DOHH2 (cell line): ENCODE measurements around the gene GXYLT2.

Source experiments
- H3F3A ChIP-seq: fragments of 200-600 bp; sonication (generic), shearing (Covaris generic); 2 replicates; pipeline ENCODE4 v1.6.0; 2016; ENCODE audit warnings: antibody characterized with exemption, mild to moderate bottlenecking; ENCODE audit not compliant: control insufficient read depth, insufficient read depth
- H3K27ac ChIP-seq: fragments of 200-600 bp; sonication (generic); 2 replicates; pipeline ENCODE4 v1.5.1; 2014; ENCODE audit warnings: low read depth, mild to moderate bottlenecking, low read length, moderate library complexity
- H3K27me3 ChIP-seq: fragments of 200-600 bp; sonication (generic); 2 replicates; pipeline ENCODE4 v1.6.1; 2014; ENCODE audit warnings: mild to moderate bottlenecking, low read length, mixed read lengths; ENCODE audit not compliant: control insufficient read depth
- H3K36me3 ChIP-seq: fragments of 200-600 bp; sonication (generic); 2 replicates; pipeline ENCODE4 v1.6.1; 2014; ENCODE audit warnings: mild to moderate bottlenecking, low read length, moderate library complexity, mixed read lengths; ENCODE audit not compliant: control insufficient read depth
- H3K4me1 ChIP-seq: fragments of 200-600 bp; sonication (generic); 2 replicates; pipeline ENCODE4 v1.6.1; 2014; ENCODE audit warnings: mild to moderate bottlenecking, low read length, mixed read lengths; ENCODE audit not compliant: control insufficient read depth
- H3K4me2 ChIP-seq: fragments of 200-600 bp; sonication (generic); 2 replicates; pipeline ENCODE4 v1.6.0; 2014; ENCODE audit warnings: mild to moderate bottlenecking, low read length, moderate library complexity
- H3K4me3 ChIP-seq: fragments of 200-600 bp; sonication (generic); 2 replicates; pipeline ENCODE4 v1.5.1; 2014; ENCODE audit warnings: mild to moderate bottlenecking, low read length, mixed read lengths
- H3K79me2 ChIP-seq: fragments of 200-600 bp; sonication (generic); 2 replicates; pipeline ENCODE4 v1.6.1; 2014; ENCODE audit warnings: mild to moderate bottlenecking, low read length, mixed read lengths; ENCODE audit not compliant: control insufficient read depth
- H3K9me2 ChIP-seq: fragments of 200-600 bp; sonication (generic); replicated peaks from 2 replicates; pipeline ENCODE4 v1.6.1; 2014; ENCODE audit warnings: mild to moderate bottlenecking, low read length, mixed read lengths; ENCODE audit not compliant: control insufficient read depth
- H3K9me3 ChIP-seq: fragments of 200-600 bp; sonication (generic); 2 replicates; pipeline ENCODE4 v1.6.1; 2014; ENCODE audit warnings: antibody characterized with exemption, low read length, mixed read lengths; ENCODE audit not compliant: control insufficient read depth, insufficient read depth
- H4K20me1 ChIP-seq: fragments of 200-600 bp; sonication (generic); 2 replicates; pipeline ENCODE4 v1.6.0; 2014; ENCODE audit warnings: low read depth, mild to moderate bottlenecking, antibody characterized with exemption, low read length, moderate library complexity; ENCODE audit not compliant: control insufficient read depth, insufficient read depth
- CTCF ChIP-seq: fragments of 200-600 bp; sonication (generic); IDR thresholded peaks from one replicate; pipeline ENCODE4 v1.5.1; 2014; ENCODE audit warnings: antibody characterized with exemption, mild to moderate bottlenecking, low read depth, low read length; ENCODE audit not compliant: poor library complexity, severe bottlenecking
- EZH2phosphoT487 ChIP-seq: fragments of 200-600 bp; sonication (generic); IDR thresholded peaks from 2 replicates; pipeline ENCODE4 v1.6.1; 2017; ENCODE audit warnings: borderline replicate concordance, mild to moderate bottlenecking, antibody characterized with exemption, low read length, moderate library complexity, mixed read lengths

Gene GXYLT2

GRCh38 chr3:72914383-72914782 lies 26.5 kb downstream of the GXYLT2 start:
- Histone ChIP-seq H3K9me3 (no peaks in the 10 kb centered on the region), H3K9me2 (no peaks in the 10 kb centered on the region), H3K79me2 (no peaks in the 10 kb centered on the region), H3F3A (no peaks in the 10 kb centered on the region), H3K27ac (no peak overlapping the region), H4K20me1 (no peaks in the 10 kb centered on the region), H3K4me2 (no peak overlapping the region), H3K27me3 (peaks cover 5% of the 10 kb centered on the region), H3K4me1 (no peaks in the 10 kb centered on the region), H3K36me3 (no peaks in the 10 kb centered on the region), H3K4me3 (no peak overlapping the region)
- TF ChIP-seq EZH2phosphoT487 = no peak
- TF ChIP-seq CTCF = no peak

GRCh38 chr3:72916250-72916649 lies 28.4 kb downstream of the GXYLT2 start:
- no peaks in the 10 kb centered on the region for H3F3A ChIP-seq

GRCh38 chr3:72919520-72919919 lies 31.7 kb downstream of the GXYLT2 start:
- no peak for TF ChIP-seq EZH2phosphoT487
- TF ChIP-seq CTCF = no peak
- H3K9me3 ChIP-seq = no peaks in the 10 kb centered on the region
- H3K4me1 ChIP-seq = no peaks in the 10 kb centered on the region

More at GRCh38 chr3:72916250-72916649, 28.4 kb downstream of the GXYLT2 start:
- Histone ChIP-seq H3K9me2 (no peaks in the 10 kb centered on the region), H3K4me3 (no peak overlapping the region), H4K20me1 (no peaks in the 10 kb centered on the region), H3K27ac (no peak overlapping the region), H3K4me1 (no peaks in the 10 kb centered on the region), H3K9me3 (no peaks in the 10 kb centered on the region), H3K4me2 (no peak overlapping the region), H3K27me3 (no peaks in the 10 kb centered on the region), H3K36me3 (no peaks in the 10 kb centered on the region), H3K79me2 (no peaks in the 10 kb centered on the region)
- no peak for TF ChIP-seq CTCF
- no peak for TF ChIP-seq EZH2phosphoT487

More at GRCh38 chr3:72919520-72919919, 31.7 kb downstream of the GXYLT2 start:
- Histone ChIP-seq H3K79me2 (no peaks in the 10 kb centered on the region), H3F3A (no peaks in the 10 kb centered on the region), H3K4me3 (no peak overlapping the region), H3K9me2 (no peaks in the 10 kb centered on the region), H3K4me2 (no peak overlapping the region), H4K20me1 (no peaks in the 10 kb centered on the region), H3K27me3 (no peaks in the 10 kb centered on the region; the same call in 1 of the 2 replicates), H3K27ac (no peak overlapping the region), H3K36me3 (no peaks in the 10 kb centered on the region)
